Measurements from ENCODE around the gene FFAR2. TPM values are rescaled to one million over a fixed set of nuclear protein-coding genes. Genes with fewer than 3 reads are reported as not detected.

The FFAR2 gene
- polyA plus RNA-seq, 2 donors = 0.59 to 1.4 TPM

GRCh38 chr19:35491836-35492360 lies 43.8 kb downstream of the FFAR2 start:
- Histone ChIP-seq H3K36me3 (ENCODE audit: control insufficient read depth in 2 of 2, insufficient read depth in 2 of 2, low read length in 1 of 2) (no peaks in the 10 kb centered on the region), H3K27ac (ENCODE audit: low read depth in 2 of 2, low read length in 1 of 2) (peak overlapping the region in 1 of 2 donors; percentile 62), H3K9me3 (ENCODE audit: control insufficient read depth in 2 of 2, insufficient read depth in 1 of 2, low read depth in 1 of 2, low read length in 1 of 2) (no peaks in the 10 kb centered on the region), H3K4me1 (ENCODE audit: control insufficient read depth in 2 of 2, insufficient read depth in 2 of 2, low read length in 1 of 2) (peaks cover 2 to 5% of the 10 kb centered on the region in 2 donors), H3K4me3 (ENCODE audit: low read depth in 1 of 2, low read length in 2 of 2) (no peak overlapping the region), H3K27me3 (ENCODE audit: control insufficient read depth in 1 of 2, insufficient read depth in 2 of 2, low read length in 2 of 2) (peaks cover 0 to 2% of the 10 kb centered on the region in 2 donors)
- WGBS, 2 donors = 76 to 77% methylated on average over 9 of the region's 9 CpGs

GRCh38 chr19:35493971-35494370 lies 45.9 kb downstream of the FFAR2 start:
- H3K36me3 ChIP-seq (ENCODE audit: control insufficient read depth in 2 of 2, insufficient read depth in 2 of 2, low read length in 1 of 2) = no peaks in the 10 kb centered on the region
- peaks cover 2 to 5% of the 10 kb centered on the region in 2 donors for H3K4me1 ChIP-seq (ENCODE audit: control insufficient read depth in 2 of 2, insufficient read depth in 2 of 2, low read length in 1 of 2)
- H3K27me3 ChIP-seq (ENCODE audit: control insufficient read depth in 1 of 2, insufficient read depth in 2 of 2, low read length in 2 of 2) = peaks cover 0 to 2% of the 10 kb centered on the region in 2 donors
- H3K9me3 ChIP-seq (ENCODE audit: control insufficient read depth in 2 of 2, insufficient read depth in 1 of 2, low read depth in 1 of 2, low read length in 1 of 2) = no peaks in the 10 kb centered on the region
- no peak overlapping the region for H3K4me3 ChIP-seq (ENCODE audit: low read depth in 1 of 2, low read length in 2 of 2)
- 63 to 70% methylated on average over 9 of the region's 9 CpGs for WGBS, 2 donors
- peak overlapping the region; percentile 25 to 45 for H3K27ac ChIP-seq (ENCODE audit: low read depth in 2 of 2, low read length in 1 of 2)

- H3K27me3 ChIP-seq (ENCODE audit: control insufficient read depth in 1 of 2, insufficient read depth in 2 of 2, low read length in 2 of 2) = peaks cover 0 to 2% of the 10 kb centered on the region in 2 donors
- H3K4me3 ChIP-seq (ENCODE audit: low read depth in 1 of 2, low read length in 2 of 2) = no peak overlapping the region
- no peaks in the 10 kb centered on the region for H3K9me3 ChIP-seq (ENCODE audit: control insufficient read depth in 2 of 2, insufficient read depth in 1 of 2, low read depth in 1 of 2, low read length in 1 of 2)
- H3K27ac ChIP-seq (ENCODE audit: low read depth in 2 of 2, low read length in 1 of 2) = peak overlapping the region in 1 of 2 donors; percentile 60
- 25% methylated on average over 30 of the region's 30 CpGs for WGBS, 2 donors
- no peaks in the 10 kb centered on the region for H3K36me3 ChIP-seq (ENCODE audit: control insufficient read depth in 2 of 2, insufficient read depth in 2 of 2, low read length in 1 of 2)
- peaks cover 2 to 5% of the 10 kb centered on the region in 2 donors for H3K4me1 ChIP-seq (ENCODE audit: control insufficient read depth in 2 of 2, insufficient read depth in 2 of 2, low read length in 1 of 2)
Measured at GRCh38 chr19:35495107-35496064, 47.3 kb downstream of the FFAR2 start.

- Histone ChIP-seq H3K4me1 (ENCODE audit: control insufficient read depth in 2 of 2, insufficient read depth in 2 of 2, low read length in 1 of 2) (peaks cover 2 to 5% of the 10 kb centered on the region in 2 donors), H3K27me3 (ENCODE audit: control insufficient read depth in 1 of 2, insufficient read depth in 2 of 2, low read length in 2 of 2) (peaks cover 0 to 2% of the 10 kb centered on the region in 2 donors), H3K27ac (ENCODE audit: low read depth in 2 of 2, low read length in 1 of 2) (no peak overlapping the region), H3K4me3 (ENCODE audit: low read depth in 1 of 2, low read length in 2 of 2) (no peak overlapping the region), H3K36me3 (ENCODE audit: control insufficient read depth in 2 of 2, insufficient read depth in 2 of 2, low read length in 1 of 2) (peaks cover 0 to 3% of the 10 kb centered on the region in 2 donors), H3K9me3 (ENCODE audit: control insufficient read depth in 2 of 2, insufficient read depth in 1 of 2, low read depth in 1 of 2, low read length in 1 of 2) (no peaks in the 10 kb centered on the region)
- 70 to 71% methylated on average over 14 of the region's 14 CpGs for WGBS, 2 donors
Measured at GRCh38 chr19:35497406-35497805, 49.3 kb downstream of the FFAR2 start.

- H3K27me3 ChIP-seq (ENCODE audit: control insufficient read depth in 1 of 2, insufficient read depth in 2 of 2, low read length in 2 of 2) = no peaks in the 10 kb centered on the region
Measured at GRCh38 chr19:35498220-35498619, 50.2 kb downstream of the FFAR2 start.

GRCh38 chr19:35498984-35499527 lies 51.0 kb downstream of the FFAR2 start:
- H3K4me3 ChIP-seq (ENCODE audit: low read depth in 1 of 2, low read length in 2 of 2) = no peak overlapping the region
- H3K4me1 ChIP-seq (ENCODE audit: control insufficient read depth in 2 of 2, insufficient read depth in 2 of 2, low read length in 1 of 2) = peaks cover 2 to 3% of the 10 kb centered on the region in 2 donors
- peaks cover 0 to 3% of the 10 kb centered on the region in 2 donors for H3K36me3 ChIP-seq (ENCODE audit: control insufficient read depth in 2 of 2, insufficient read depth in 2 of 2, low read length in 1 of 2)
- no peak overlapping the region for H3K27ac ChIP-seq (ENCODE audit: low read depth in 2 of 2, low read length in 1 of 2)
- H3K27me3 ChIP-seq (ENCODE audit: control insufficient read depth in 1 of 2, insufficient read depth in 2 of 2, low read length in 2 of 2) = no peaks in the 10 kb centered on the region
- no peaks in the 10 kb centered on the region for H3K9me3 ChIP-seq (ENCODE audit: control insufficient read depth in 2 of 2, insufficient read depth in 1 of 2, low read depth in 1 of 2, low read length in 1 of 2)
- 75 to 81% methylated on average over 9 of the region's 9 CpGs for WGBS, 2 donors

More at GRCh38 chr19:35498220-35498619, 50.2 kb downstream of the FFAR2 start:
- H3K36me3 ChIP-seq (ENCODE audit: control insufficient read depth in 2 of 2, insufficient read depth in 2 of 2, low read length in 1 of 2) = peaks cover 0 to 3% of the 10 kb centered on the region in 2 donors
- H3K27ac ChIP-seq (ENCODE audit: low read depth in 2 of 2, low read length in 1 of 2) = no peak overlapping the region
- H3K4me3 ChIP-seq (ENCODE audit: low read depth in 1 of 2, low read length in 2 of 2) = no peak overlapping the region
- H3K9me3 ChIP-seq (ENCODE audit: control insufficient read depth in 2 of 2, insufficient read depth in 1 of 2, low read depth in 1 of 2, low read length in 1 of 2) = no peaks in the 10 kb centered on the region
- H3K4me1 ChIP-seq (ENCODE audit: control insufficient read depth in 2 of 2, insufficient read depth in 2 of 2, low read length in 1 of 2) = peaks cover 2 to 5% of the 10 kb centered on the region in 2 donors
- 80 to 85% methylated on average over 3 of the region's 3 CpGs for WGBS, 2 donors

- H3K27ac ChIP-seq (ENCODE audit: low read depth in 2 of 2, low read length in 1 of 2) = no peak overlapping the region
- H3K4me3 ChIP-seq (ENCODE audit: low read depth in 1 of 2, low read length in 2 of 2) = no peak overlapping the region
- no peaks in the 10 kb centered on the region for H3K9me3 ChIP-seq (ENCODE audit: control insufficient read depth in 2 of 2, insufficient read depth in 1 of 2, low read depth in 1 of 2, low read length in 1 of 2)
- 86 to 87% methylated on average over 10 of the region's 10 CpGs for WGBS, 2 donors
- H3K27me3 ChIP-seq (ENCODE audit: control insufficient read depth in 1 of 2, insufficient read depth in 2 of 2, low read length in 2 of 2) = no peaks in the 10 kb centered on the region
- peaks cover 0 to 8% of the 10 kb centered on the region in 2 donors for H3K36me3 ChIP-seq (ENCODE audit: control insufficient read depth in 2 of 2, insufficient read depth in 2 of 2, low read length in 1 of 2)
- H3K4me1 ChIP-seq (ENCODE audit: control insufficient read depth in 2 of 2, insufficient read depth in 2 of 2, low read length in 1 of 2) = no peaks in the 10 kb centered on the region
Measured at GRCh38 chr19:35500611-35501010, 52.6 kb downstream of the FFAR2 start.

Other genes starting within 250 kb of the FFAR2 start
- gene FAM187B, start 219.5 kb upstream of the FFAR2 start, polyA plus RNA-seq = under 1 TPM in 1 of 2 donors, not detected in 1; 0.08 TPM
- 10 to 100 TPM; 39.0 to 63.5 TPM for gene LSR, start 199.3 kb upstream of the FFAR2 start, polyA plus RNA-seq
- gene USF2, start 179.3 kb upstream of the FFAR2 start, polyA plus RNA-seq = 10 to 100 TPM; 74.7 to 97.6 TPM
- gene HAMP, start 165.7 kb upstream of the FFAR2 start, polyA plus RNA-seq = under 1 TPM in 1 of 2 donors, not detected in 1; 0.08 TPM
- not detected for gene MAG, start 156.1 kb upstream of the FFAR2 start, polyA plus RNA-seq
- 1 to 10 TPM in 1 of 2 donors, under 1 TPM in 1; 0.71 to 1.2 TPM for gene CD22, start 119.1 kb upstream of the FFAR2 start, polyA plus RNA-seq
- not detected for gene FFAR1, start 100.4 kb upstream of the FFAR2 start, polyA plus RNA-seq
- gene FFAR3, start 89.8 kb upstream of the FFAR2 start, polyA plus RNA-seq = not detected
- not detected for gene GPR42, start 77.2 kb upstream of the FFAR2 start, polyA plus RNA-seq
- 100 to 1,000 TPM; 109 to 238 TPM for gene KRTDAP, start 42.2 kb downstream of the FFAR2 start, polyA plus RNA-seq
- 100 to 1,000 TPM; 223 to 315 TPM for gene DMKN, start 65.4 kb downstream of the FFAR2 start, polyA plus RNA-seq
- 1,000 to 10,000 TPM in 1 of 2 donors, 100 to 1,000 TPM in 1; 453 to 1,191 TPM for gene SBSN, start 80.1 kb downstream of the FFAR2 start, polyA plus RNA-seq
- not detected for gene GAPDHS, start 85.2 kb downstream of the FFAR2 start, polyA plus RNA-seq
- 100 to 1,000 TPM in 1 of 2 donors, 10 to 100 TPM in 1; 61.7 to 145 TPM for gene TMEM147, start 97.4 kb downstream of the FFAR2 start, polyA plus RNA-seq
- under 1 TPM; 0.02 to 0.12 TPM for gene ATP4A, start 115.4 kb downstream of the FFAR2 start, polyA plus RNA-seq
- gene PMIS2, start 137.9 kb downstream of the FFAR2 start, polyA plus RNA-seq = not detected
- 10 to 100 TPM; 10.1 to 24.1 TPM for gene HAUS5, start 164.5 kb downstream of the FFAR2 start, polyA plus RNA-seq
- gene RBM42, start 180.8 kb downstream of the FFAR2 start, polyA plus RNA-seq = 10 to 100 TPM; 47.8 to 61.5 TPM
- 1 to 10 TPM; 3.4 to 5.6 TPM for gene ETV2, start 193.5 kb downstream of the FFAR2 start, polyA plus RNA-seq
- 1,000 to 10,000 TPM; 1,022 to 1,339 TPM for gene COX6B1, start 200.1 kb downstream of the FFAR2 start, polyA plus RNA-seq
- 10 to 100 TPM; 10.7 to 11.5 TPM for gene UPK1A, start 218.3 kb downstream of the FFAR2 start, polyA plus RNA-seq